HepG2 (cell line): Measurements from ENCODE around the gene IDUA.

Source experiments
- BRCA1 ChIP-seq: sonication (generic); formaldehyde crosslinking; IDR thresholded peaks from 2 replicates; pipeline ENCODE4 v1.4.0; 2020; ENCODE audit warnings: missing genetic modification reagents
- CTCF ChIP-seq: sonication (generic); formaldehyde crosslinking; IDR thresholded peaks from 2 replicates; pipeline ENCODE4 v1.5.0; 2020; ENCODE audit warnings: mild to moderate bottlenecking, missing genetic modification reagents, moderate library complexity
- EZH2 ChIP-seq: conservative IDR thresholded peaks from 2 replicates; pipeline ENCODE4 v1.6.1; 2012; ENCODE audit warnings: mild to moderate bottlenecking, low read depth, low read length, moderate library complexity
- GATA4 ChIP-seq: sonication (generic); IDR thresholded peaks from 2 replicates; pipeline ENCODE4 v1.6.1; 2016; ENCODE audit warnings: antibody characterized with exemption, low read depth, borderline replicate concordance
- KLF15 ChIP-seq: sonication (generic); formaldehyde crosslinking; IDR thresholded peaks from 2 replicates; pipeline ENCODE4 v1.8.1; 2023; ENCODE audit warnings: borderline replicate concordance, mild to moderate bottlenecking, inconsistent platforms, missing genetic modification reagents, mixed read lengths
- NFYB ChIP-seq: sonication (generic); formaldehyde crosslinking; IDR thresholded peaks from 2 replicates; pipeline ENCODE4 v1.4.0; 2020; ENCODE audit warnings: missing genetic modification reagents
- NONO ChIP-seq, 2 experiments: fragments of 450-650 bp in 1 of 2; sonication (generic) in 1 of 2; formaldehyde crosslinking in 1 of 2; IDR thresholded peaks in 1 of 2; conservative IDR thresholded peaks in 1 of 2; 2 replicates each; pipeline versions ENCODE4 v1.6.1 to v1.8.0; 2017 to 2022; ENCODE audit warnings: mild to moderate bottlenecking in 1 of 2, missing genetic modification reagents in 1 of 2, moderate library complexity in 1 of 2
- SRSF1 ChIP-seq: fragments of 200-400 bp; formaldehyde crosslinking; optimal IDR thresholded peaks from 2 replicates; pipeline ENCODE3; 2017; ENCODE audit warnings: mild to moderate bottlenecking, low read depth, low read length, moderate library complexity
- TFE3 ChIP-seq: IDR thresholded peaks from 2 replicates; pipeline ENCODE4 v1.6.1; 2016
- ZNF460 ChIP-seq: sonication (generic); formaldehyde crosslinking; IDR thresholded peaks from 2 replicates; pipeline ENCODE4 v1.5.1; 2020; ENCODE audit warnings: missing genetic modification reagents, mild to moderate bottlenecking, borderline replicate concordance
- ZNF768 ChIP-seq: sonication (generic); formaldehyde crosslinking; IDR thresholded peaks from 2 replicates; pipeline ENCODE4 v1.4.0; 2020; ENCODE audit warnings: missing genetic modification reagents

GRCh38 chr4:954211-955020 lies 32.4 kb upstream of the IDUA start:
- no peak for TF ChIP-seq ZNF460 (CRISPR knock-in tag)
- no peak for TF ChIP-seq NFYB (CRISPR knock-in tag)
- TF ChIP-seq SRSF1, result no peak
- no peak for TF ChIP-seq TFE3 (CRISPR knock-in tag)
- no peak for TF ChIP-seq KLF15 (CRISPR knock-in tag)
- no peak for TF ChIP-seq EZH2
- TF ChIP-seq BRCA1 (CRISPR knock-in tag), result no peak
- no peak for TF ChIP-seq CTCF (CRISPR knock-in tag)
- no peak for TF ChIP-seq NONO (IDR thresholded peaks at IDR 0.05)
- TF ChIP-seq NONO (CRISPR knock-in tag; conservative IDR thresholded peaks at IDR 0.05), result no peak
- no peak for TF ChIP-seq GATA4
- no peak for TF ChIP-seq ZNF768 (CRISPR knock-in tag)
